PC-3 (cell line): Measurements from ENCODE around the gene CGNL1. TPM values are rescaled to one million over a fixed set of nuclear protein-coding genes. Genes with fewer than 3 reads are reported as not detected.

Experiments
- ATAC-seq: fragments of 200-7000 bp; cut with Tn5 transposase; 2 replicates; pipeline ENCODE4 v1.9.1; 2020; ENCODE audit warnings: mild to moderate bottlenecking, moderate library complexity
- BruUV-seq: library from RNA; stranded (reverse); fragments of 400-500 nt; replicated peaks from 2 replicates; lab custom pipeline; 2021; lab: Mats Ljungman, UMichigan
- CTCF ChIA-PET: fragments of 300-600 bp; sonication (Branson Sonifier 250); formaldehyde crosslinking; loops from one replicate; lab custom pipeline; 2022; ENCODE audit warnings: antibody characterized with exemption; lab: Charles Lee
- POLR2A ChIA-PET: fragments of 300-600 bp; sonication (Branson Sonifier 250); formaldehyde crosslinking; loops from one replicate; lab custom pipeline; 2022; ENCODE audit warnings: antibody characterized with exemption; ENCODE audit not compliant: unreplicated experiment; lab: Charles Lee
- DNase-seq: peaks from one replicate; pipeline ENCODE4 v3.0.0-alpha.2; 2015
- H2AFZ ChIP-seq: fragments of 300-600 bp; sonication (generic); 2 replicates; pipeline ENCODE4 v1.6.0; 2016; ENCODE audit warnings: antibody characterized with exemption, low read length
- H3F3A ChIP-seq: fragments of 300-600 bp; sonication (generic); one replicate; pipeline ENCODE4 v1.6.0; 2017; ENCODE audit warnings: antibody characterized with exemption, low read length, control low read depth, mild to moderate bottlenecking; ENCODE audit not compliant: unreplicated experiment
- H3K27ac ChIP-seq: fragments of 300-600 bp; sonication (generic); 2 replicates; pipeline ENCODE4 v1.5.1; 2016; ENCODE audit warnings: mild to moderate bottlenecking, low read length
- H3K27me3 ChIP-seq: fragments of 300-600 bp; sonication (generic); 2 replicates; pipeline ENCODE4 v1.6.1; 2016; ENCODE audit warnings: low read length, mixed read lengths
- H3K36me3 ChIP-seq: fragments of 300-600 bp; sonication (generic); 2 replicates; pipeline ENCODE4 v1.6.1; 2016; ENCODE audit warnings: low read depth, mixed run types, low read length, mixed read lengths
- H3K4me1 ChIP-seq: fragments of 300-600 bp; sonication (generic); 2 replicates; pipeline ENCODE4 v1.5.1; 2016; ENCODE audit warnings: low read length; ENCODE audit not compliant: insufficient read depth
- H3K4me2 ChIP-seq: fragments of 300-600 bp; sonication (generic); 2 replicates; pipeline ENCODE4 v1.6.0; 2016; ENCODE audit warnings: low read length
- H3K4me3 ChIP-seq: fragments of 300-600 bp; sonication (generic); 2 replicates; pipeline ENCODE4 v1.5.1; 2016; ENCODE audit warnings: mild to moderate bottlenecking, low read length, mixed read lengths
- H3K79me2 ChIP-seq: fragments of 300-600 bp; sonication (generic); 2 replicates; pipeline ENCODE4 v1.6.1; 2017; ENCODE audit warnings: low read length, mixed read lengths
- H3K9ac ChIP-seq: fragments of 300-600 bp; sonication (generic); 2 replicates; pipeline ENCODE4 v1.6.0; 2016; ENCODE audit warnings: mild to moderate bottlenecking, low read length
- H3K9me2 ChIP-seq: fragments of 300-600 bp; sonication (generic); replicated peaks from 2 replicates; pipeline ENCODE4 v1.6.1; 2016; ENCODE audit warnings: mixed run types, low read length, mixed read lengths
- H3K9me3 ChIP-seq: fragments of 300-600 bp; sonication (generic); 2 replicates; pipeline ENCODE4 v1.6.1; 2016; ENCODE audit warnings: low read length, mixed read lengths
- H4K20me1 ChIP-seq: fragments of 300-600 bp; sonication (generic); 2 replicates; pipeline ENCODE4 v1.6.1; 2016; ENCODE audit warnings: low read length, mixed read lengths
- CTCF ChIP-seq: fragments of 300-600 bp; sonication (generic); conservative IDR thresholded peaks from 2 replicates; pipeline ENCODE4 v1.5.1; 2017; ENCODE audit warnings: antibody characterized with exemption, low read depth, mild to moderate bottlenecking, low read length
- EZH2 ChIP-seq: fragments of 300-600 bp; sonication (generic); IDR thresholded peaks from one replicate; pipeline ENCODE4 v1.6.1; 2017; ENCODE audit warnings: antibody characterized with exemption, mild to moderate bottlenecking, low read length; ENCODE audit not compliant: unreplicated experiment
- EZH2phosphoT487 ChIP-seq: fragments of 300-600 bp; sonication (generic); IDR thresholded peaks from 2 replicates; pipeline ENCODE4 v1.6.1; 2018; ENCODE audit warnings: mild to moderate bottlenecking, antibody characterized with exemption, low read length, borderline replicate concordance
- intact Hi-C: fragments of 100-400 bp; cut with micrococcal nuclease; formaldehyde crosslinking; loops from 2 replicates; pipeline ENCODE4 v1.9.0; 2023
- total RNA-seq: library from RNA; depleted of rRNA; stranded (reverse); fragments of >200 nt; gene quantifications from 2 replicates; pipeline ENCODE4 v1.2.3, GENCODE V29; 2014

Gene CGNL1
- total RNA-seq, 1 experiment from 2014 or later, result 0.66 TPM

GRCh38 chr15:57373882-57374276, 2.4 kb upstream of the CGNL1 start:
- Histone ChIP-seq H3F3A (no peaks in the 10 kb centered on the region), H3K9ac (no peak overlapping the region), H4K20me1 (no peaks in the 10 kb centered on the region), H3K27ac (no peak overlapping the region), H3K4me2 (no peak overlapping the region), H3K9me3 (no peaks in the 10 kb centered on the region), H3K4me3 (no peak overlapping the region), H2AFZ (no peak overlapping the region), H3K79me2 (no peaks in the 10 kb centered on the region), H3K9me2 (no peaks in the 10 kb centered on the region), H3K36me3 (no peaks in the 10 kb centered on the region), H3K4me1 (0 out of 2 replicates have a peak, but pooled peaks cover 7% of the 10 kb centered on the region), H3K27me3 (no peaks in the 10 kb centered on the region)
- POLR2A ChIA-PET, result no interaction called here
- intact Hi-C loops, result loop anchor here (10.0 kb wide), 1 partner anchor 151 kb away; no protein-coding TSS in a partner anchor
- no peak for TF ChIP-seq EZH2phosphoT487
- TF ChIP-seq CTCF, result no peak
- no peak for TF ChIP-seq EZH2
- no TSS peak for BruUV-seq
- no peak for ATAC-seq
- CTCF ChIA-PET, result no interaction called here
- no peak for DNase-seq

GRCh38 chr15:57376696-57377477, 582 bp downstream of the CGNL1 start:
- peak overlapping the region; percentile 86 for H2AFZ ChIP-seq
- TF ChIP-seq EZH2phosphoT487, result no peak
- no peak for TF ChIP-seq EZH2
- TF ChIP-seq CTCF, result no peak
- no peak overlapping the region for H3K27ac ChIP-seq
- peak overlapping the region; percentile 100 for H3K4me2 ChIP-seq
- BruUV-seq, result no TSS peak
- CTCF ChIA-PET, result interaction anchor here (1.1 to 1.4 kb wide), 2 partner anchors 36 to 151 kb away, joined by 3 to 4 read pairs; no protein-coding TSS in a partner anchor
- DNase-seq (no peak), ATAC-seq (peak; percentile 51)
- no peaks in the 10 kb centered on the region for H3K27me3 ChIP-seq
- 0 out of 2 replicates have a peak, but pooled peaks cover 7% of the 10 kb centered on the region for H3K4me1 ChIP-seq
- no peaks in the 10 kb centered on the region for H3K79me2 ChIP-seq
- intact Hi-C loops, result loop anchor here (5.0 to 10.0 kb wide), 2 partner anchors 85 to 148 kb away; no protein-coding TSS in a partner anchor
- no peaks in the 10 kb centered on the region for H3F3A ChIP-seq
- H3K9ac ChIP-seq, result no peak overlapping the region
- POLR2A ChIA-PET, result no interaction called here
- H3K4me3 ChIP-seq, result peak overlapping the region; percentile 75
- no peaks in the 10 kb centered on the region for H4K20me1 ChIP-seq
- no peaks in the 10 kb centered on the region for H3K36me3 ChIP-seq
- H3K9me2 ChIP-seq, result no peaks in the 10 kb centered on the region
- no peaks in the 10 kb centered on the region for H3K9me3 ChIP-seq
